K562 (cell line): ENCODE data around the gene TBC1D3B.

Source experiments
- CTCF ChIP-seq, 3 experiments: IDR thresholded peaks in 2 of 3; conservative IDR thresholded peaks in 1 of 3; 2 replicates each; pipeline ENCODE4 v1.5.1; 2011 to 2012; ENCODE audit warnings: low read length in 3 of 3, mild to moderate bottlenecking in 3 of 3, control low read depth in 2 of 3, improper control_type of control experiment in 1 of 3, inconsistent platforms in 1 of 3, low read depth in 1 of 3, mixed read lengths in 1 of 3, moderate library complexity in 1 of 3; ENCODE audit not compliant: insufficient read depth in 2 of 3
- ZNF707 ChIP-seq: fragments of 250-450 bp; sonication (Bioruptor Pico); conservative IDR thresholded peaks from 2 replicates; pipeline ENCODE4 v1.8.0; 2022; ENCODE audit warnings: inconsistent platforms, mild to moderate bottlenecking, moderate library complexity

GRCh38 chr17:36203335-36203734 lies 26.9 kb upstream of the TBC1D3B start:
- no peak for TF ChIP-seq CTCF (IDR thresholded peaks at IDR 0.05 in 2 of 3, conservative IDR thresholded peaks at IDR 0.05 in 1 of 3; ENCODE audit: insufficient read depth in 2 of 3, low read depth in 1 of 3, low read length in 3 of 3)
- TF ChIP-seq ZNF707 (CRISPR knock-in tag): no peak
